Heart right ventricle (tissue), 16 donors: Measurements from ENCODE around the gene TEKT3. TPM values are rescaled to one million over a fixed set of nuclear protein-coding genes. Genes with fewer than 3 reads are reported as not detected.
A peak's percentile ranks its signal among the peaks of the same experiment; 100 is the strongest.

Experiments
- ATAC-seq, 8 donors: fragments of 200-7000 bp; cut with Tn5 transposase; one replicate each; pipeline ENCODE4 v1.9.1; 2020; ENCODE audit warnings: mild to moderate bottlenecking in 8 of 8, moderate library complexity in 8 of 8, moderate number of reproducible peaks in 1 of 8
- DNase-seq, 2 donors: peaks; one replicate each; pipeline ENCODE4 v3.0.0-alpha.2; 2020
- H3K27ac ChIP-seq, 10 donors: fragments of 200-600 bp; sonication (generic) in 2 of 10; one replicate each; pipeline versions ENCODE4 v1.5.0 to v1.8.0; 2020 to 2022; ENCODE audit warnings: mild to moderate bottlenecking in 3 of 10
- H3K27me3 ChIP-seq, 7 donors: fragments of 200-600 bp; one replicate each; pipeline ENCODE4 v1.8.0; 2021 to 2022; ENCODE audit warnings: mild to moderate bottlenecking in 2 of 7
- H3K36me3 ChIP-seq, 9 donors: fragments of 200-600 bp; sonication (generic) in 1 of 9; one replicate each; pipeline versions ENCODE4 v1.5.0 to v1.8.0; 2020 to 2022; ENCODE audit warnings: mild to moderate bottlenecking in 2 of 9
- H3K4me1 ChIP-seq, 9 donors: fragments of 200-600 bp; sonication (generic) in 1 of 9; one replicate each; pipeline versions ENCODE4 v1.5.0 to v1.8.0; 2020 to 2022; ENCODE audit warnings: mild to moderate bottlenecking in 4 of 9
- H3K4me3 ChIP-seq, 10 donors: fragments of 200-600 bp; sonication (generic) in 2 of 10; one replicate each; pipeline versions ENCODE4 v1.5.0 to v1.8.0; 2020 to 2022; ENCODE audit warnings: mild to moderate bottlenecking in 7 of 10, moderate library complexity in 2 of 10
- H3K9me3 ChIP-seq, 11 donors: fragments of 200-600 bp in 10 of 11; sonication (generic) in 2 of 11; one replicate each; pipeline versions ENCODE4 v1.5.0 to v1.8.0; 2013 to 2022; ENCODE audit warnings: mild to moderate bottlenecking in 2 of 11, control low read depth in 1 of 11, moderate library complexity in 1 of 11
- CTCF ChIP-seq, 9 donors: fragments of 200-600 bp; sonication (generic) in 2 of 9; IDR thresholded peaks; one replicate each; pipeline versions ENCODE4 v1.5.0 to v1.8.0; 2021 to 2022; ENCODE audit warnings: antibody characterized with exemption in 9 of 9, mild to moderate bottlenecking in 5 of 9, moderate library complexity in 1 of 9
- whole genome bisulfite sequencing, 2 donors: extraction: QIAGEN DNeasy Blood & Tissue Kit; methylation state at CpG; one replicate each; pipeline ENCODE4 v1.1.7; 2013; ENCODE audit warnings: inconsistent platforms in 1 of 2; 5-methylcytosine and 5-hydroxymethylcytosine counted together
- intact Hi-C, 10 donors: fragments of 100-400 bp; cut with DNase I; formaldehyde crosslinking; loops; one replicate each; pipeline versions ENCODE4 v1.11.1 to v1.14.2; 2022
- polyA plus RNA-seq, 2 donors: library from polyadenylated mRNA; stranded (reverse); fragments of 200-250 nt; gene quantifications; one replicate each; pipeline ENCODE4 v1.2.3, GENCODE V29; 2013
- total RNA-seq, 10 donors: library from RNA; stranded (reverse); fragmentation: NEBNext Ultra II Directional in 3 of 10; extraction: Animal tissue kit (Norgen Biotek cat#: 25700) in 3 of 10; gene quantifications; one replicate each; pipeline versions ENCODE4 v1.2.1 to v1.2.4, GENCODE V29; 2021 to 2023
- donor health status: Arrhythmogenic right ventricular cardiomyopathy.
- donor health status: ischemic (EF 13 %, LVEDD 7.1; RV severe dilation, severe dysfunction).
- donor health status: healthy with polysubstance abuse.
- donor health status: DM: no; HTN: yes; CAD: no.
- donor health status: DM: no; HTN: no; CAD: no.
- donor health status: ischemic (EF 25% LVEDD 6.9; RV normal size, moderate dysfunction).
- donor health status: ischemic (EF 25% LVEDD 5.7; RV mildly dilated, moderate dysfunction).
- donor health status: healthy.
- donor health status: DM: yes; HTN: yes; CAD: no.
- donor health status: Ischemic cardiomyopathy.
- donor health status: ischemic (EF 35%, LVEDD 5.7; RV mildly dilated, moderate dysfunction).
- donor health status: nonischemic (EF 11% LVEDD 7.7; RV severe dilation, severe dysfunction).
- donor health status: DM: yes; HTN: yes; CAD: no.
- donor health status: PGD.
- donor health status: ischemic (EF 29% LVEDD 5.4; RV normal size, mild dysfunction).
- donor health status: nonischemic (EF 23%, LVEDD 6.1; RV moderate dilation, normal function).

The TEKT3 gene
- total and polyA plus RNA-seq, 12 donors, result 0.14 to 1.1 (median 0.68) TPM; not detected in 3

GRCh38 chr17:15351925-15352324 is 10.5 kb upstream of the TEKT3 start:
- peak in 7 of 8 donors; percentile 49 to 92 (median 72) for ATAC-seq
- H3K36me3 ChIP-seq, result no peaks in the 10 kb centered on the region
- intact Hi-C loops, result no loop called here
- no peak for DNase-seq
- no peak overlapping the region for H3K4me3 ChIP-seq
- no peak for TF ChIP-seq CTCF (IDR thresholded peaks at IDR 0.05)
- peaks cover 0 to 10% (median 4%) of the 10 kb centered on the region in 9 donors for H3K4me1 ChIP-seq
- 49 to 64% methylated on average over 3 of the region's 3 CpGs for WGBS, 2 donors
- no peaks in the 10 kb centered on the region for H3K27me3 ChIP-seq
- H3K9me3 ChIP-seq, result no peaks in the 10 kb centered on the region
- H3K27ac ChIP-seq, result peak overlapping the region in 2 of 10 donors; percentile 13 to 31

- Histone ChIP-seq H3K4me3 (peak overlapping the region in 2 of 10 donors; percentile 6 to 7), H3K36me3 (no peaks in the 10 kb centered on the region), H3K4me1 (peaks cover 0 to 10% (median 4%) of the 10 kb centered on the region in 9 donors), H3K9me3 (no peaks in the 10 kb centered on the region), H3K27ac (peak overlapping the region in 2 of 10 donors; percentile 13 to 31), H3K27me3 (peaks cover 0 to 4% (median 0%) of the 10 kb centered on the region in 7 donors)
- ATAC-seq (peak in 2 of 8 donors; percentile 22 to 34), DNase-seq (no peak)
- intact Hi-C loops, result no loop called here
- 51 to 52% methylated on average over 4 of the region's 4 CpGs for WGBS, 2 donors
- TF ChIP-seq CTCF (IDR thresholded peaks at IDR 0.05), result no peak
Measured at GRCh38 chr17:15351478-15351840, 10.1 kb upstream of the TEKT3 start.

GRCh38 chr17:15350777-15351477 is 9.5 kb upstream of the TEKT3 start:
- H3K9me3 ChIP-seq, result no peaks in the 10 kb centered on the region
- 59 to 65% methylated on average over 10 of the region's 10 CpGs for WGBS, 2 donors
- peaks cover 0 to 10% (median 4%) of the 10 kb centered on the region in 9 donors for H3K4me1 ChIP-seq
- intact Hi-C loops, result no loop called here
- DNase-seq, result no peak
- H3K27me3 ChIP-seq, result peaks cover 0 to 9% (median 0%) of the 10 kb centered on the region in 7 donors
- peak overlapping the region in 2 of 10 donors; percentile 13 to 31 for H3K27ac ChIP-seq
- peak in 2 of 8 donors; percentile 12 to 24 for ATAC-seq
- no peaks in the 10 kb centered on the region for H3K36me3 ChIP-seq
- TF ChIP-seq CTCF (IDR thresholded peaks at IDR 0.05), result no peak
- peak overlapping the region in 2 of 10 donors; percentile 6 to 7 for H3K4me3 ChIP-seq

- DNase-seq (no peak), ATAC-seq (no peak)
- intact Hi-C loops, result loop anchor here in 2 of 10 donors (10.0 kb wide), 2 partner anchors 106 to 156 kb away; no protein-coding TSS in a partner anchor
Measured at GRCh38 chr17:15349119-15349518, 7.7 kb upstream of the TEKT3 start.

More at GRCh38 chr17:15349119-15349518, 7.7 kb upstream of the TEKT3 start:
- TF ChIP-seq CTCF (IDR thresholded peaks at IDR 0.05), result no peak
- peaks cover 0 to 20% (median 0%) of the 10 kb centered on the region in 7 donors for H3K27me3 ChIP-seq
- H3K4me3 ChIP-seq, result no peak overlapping the region
- WGBS, 2 donors, result 61 to 70% methylated on average over 2 of the region's 2 CpGs
- H3K36me3 ChIP-seq, result no peaks in the 10 kb centered on the region
- H3K4me1 ChIP-seq, result peaks cover 0 to 10% (median 4%) of the 10 kb centered on the region in 9 donors
- no peaks in the 10 kb centered on the region for H3K9me3 ChIP-seq
- no peak overlapping the region for H3K27ac ChIP-seq
